Vagina (tissue), 2 donors: ENCODE results near the gene HIPK2.

Experiments used
- CTCF ChIP-seq, 3 experiments: fragments of 450-650 bp in 2 of 3; fragments of 200-600 bp in 1 of 3; sonication (generic) in 1 of 3; IDR thresholded peaks; one replicate each; pipeline ENCODE4 v1.5.1; 2017 to 2019; ENCODE audit warnings: antibody characterized with exemption in 3 of 3, mild to moderate bottlenecking in 2 of 3, moderate library complexity in 2 of 3
- POLR2A ChIP-seq, 2 donors: fragments of 450-650 bp; IDR thresholded peaks; one replicate each; pipeline ENCODE4 v1.6.1; 2017; ENCODE audit warnings: antibody characterized with exemption in 2 of 2, mild to moderate bottlenecking in 2 of 2, moderate library complexity in 2 of 2

GRCh38 chr7:139639563-139639962 lies 138.2 kb downstream of the HIPK2 start:
- TF ChIP-seq CTCF (IDR thresholded peaks at IDR 0.05) (no peak), POLR2A (IDR thresholded peaks at IDR 0.05) (no peak)
